ENCODE data around the gene WDR13.

GRCh38 chrX:48598614-48599013, 1.3 kb downstream of the WDR13 start:
- TF ChIP-seq POLR2AphosphoS5 (IDR thresholded peaks at IDR 0.05; ENCODE audit: low read depth, low read length) (no peak), RCOR1 (IDR thresholded peaks at IDR 0.05; ENCODE audit: low read length) (no peak), CTCF (IDR thresholded peaks at IDR 0.05) (no peak), GABPA (IDR thresholded peaks at IDR 0.05; ENCODE audit: low read depth) (no peak), TAF1 (IDR thresholded peaks at IDR 0.05; ENCODE audit: borderline replicate concordance, low read depth, low read length) (no peak), YY1 (IDR thresholded peaks at IDR 0.05; ENCODE audit: low read depth) (no peak), EP300 (IDR thresholded peaks at IDR 0.05; ENCODE audit: borderline replicate concordance in 1 of 2, low read depth in 1 of 2, low read length in 1 of 2) (no peak), MAX (IDR thresholded peaks at IDR 0.05; ENCODE audit: low read depth) (no peak)
